Measurements from ENCODE around the gene MAD1L1.

MAD1L1 gene

GRCh38 chr7:2048531-2048930, 184.2 kb downstream of the MAD1L1 start:
- Histone ChIP-seq H4K91ac (ENCODE audit: low read length) (no peak overlapping the region), H3K18ac (ENCODE audit: low read depth in 1 of 2, low read length in 2 of 2) (no peak overlapping the region), H3K4me2 (ENCODE audit: low read length, poor library complexity, severe bottlenecking) (no peak overlapping the region), H2AFZ (ENCODE audit: low read depth, low read length) (no peak overlapping the region), H2BK15ac (ENCODE audit: low read depth, poor library complexity, severe bottlenecking) (no peak overlapping the region), H2BK120ac (ENCODE audit: low read depth, low read length) (no peak overlapping the region), H3K36me3 (ENCODE audit: control insufficient read depth in 1 of 2, insufficient read depth in 2 of 2, low read depth in 1 of 2, low read length in 2 of 2) (peaks cover 0 to 31% of the 10 kb centered on the region in 2 experiments), H3K9me3 (ENCODE audit: control insufficient read depth, low read length) (no peaks in the 10 kb centered on the region), H3K27ac (ENCODE audit: low read length, poor library complexity, severe bottlenecking) (no peak overlapping the region), H3K14ac (ENCODE audit: low read length in 2 of 2) (no peak overlapping the region), H3K4ac (ENCODE audit: low read depth in 1 of 2, low read length in 2 of 2) (no peak overlapping the region), H3K79me1 (replicated peaks; ENCODE audit: low read length, poor library complexity, severe bottlenecking) (peaks cover 28% of the 10 kb centered on the region), H2AK5ac (ENCODE audit: low read length, severe bottlenecking) (no peak overlapping the region), H3K4me3 (ENCODE audit: insufficient read depth in 1 of 2, low read depth in 1 of 2, low read length in 2 of 2) (no peak overlapping the region), H3K23ac (ENCODE audit: low read length in 2 of 2) (no peak overlapping the region), H4K8ac (ENCODE audit: low read length) (no peak overlapping the region), H3K27me3 (ENCODE audit: control insufficient read depth in 1 of 2, insufficient read depth in 1 of 2, low read length in 2 of 2) (no peaks in the 10 kb centered on the region), H2BK12ac (ENCODE audit: low read length in 2 of 2) (no peak overlapping the region), H3K9ac (ENCODE audit: low read length) (no peak overlapping the region), H3K4me1 (ENCODE audit: control insufficient read depth, insufficient read depth, low read depth, low read length) (peaks cover 7% of the 10 kb centered on the region), H2BK5ac (ENCODE audit: low read depth, low read length, poor library complexity, severe bottlenecking) (no peak overlapping the region)
- DNase-seq: no peak
- WGBS: 94% methylated on average over 7 of the region's 11 CpGs

GRCh38 chr7:2048006-2048405, 184.7 kb downstream of the MAD1L1 start:
- DNase-seq: no peak
- no peak overlapping the region for H4K91ac ChIP-seq (ENCODE audit: low read length)
- no peak overlapping the region for H3K27ac ChIP-seq (ENCODE audit: low read length, poor library complexity, severe bottlenecking)
- no peak overlapping the region for H3K4me3 ChIP-seq (ENCODE audit: insufficient read depth in 1 of 2, low read depth in 1 of 2, low read length in 2 of 2)
- peak overlapping the region in 1 of 2 experiments; percentile 89 for H3K14ac ChIP-seq (ENCODE audit: low read length in 2 of 2)
- no peak overlapping the region for H2BK15ac ChIP-seq (ENCODE audit: low read depth, poor library complexity, severe bottlenecking)
- no peak overlapping the region for H3K4me2 ChIP-seq (ENCODE audit: low read length, poor library complexity, severe bottlenecking)
- peaks cover 30% of the 10 kb centered on the region for H3K79me1 ChIP-seq (replicated peaks; ENCODE audit: low read length, poor library complexity, severe bottlenecking)
- no peak overlapping the region for H3K9ac ChIP-seq (ENCODE audit: low read length)
- no peaks in the 10 kb centered on the region for H3K9me3 ChIP-seq (ENCODE audit: control insufficient read depth, low read length)
- H3K36me3 ChIP-seq (ENCODE audit: control insufficient read depth in 1 of 2, insufficient read depth in 2 of 2, low read depth in 1 of 2, low read length in 2 of 2): peaks cover 0 to 31% of the 10 kb centered on the region in 2 experiments
- H3K4ac ChIP-seq (ENCODE audit: low read depth in 1 of 2, low read length in 2 of 2): no peak overlapping the region
- no peaks in the 10 kb centered on the region for H3K27me3 ChIP-seq (ENCODE audit: control insufficient read depth in 1 of 2, insufficient read depth in 1 of 2, low read length in 2 of 2)
- 98% methylated on average over 17 of the region's 17 CpGs for WGBS
- H2AK5ac ChIP-seq (ENCODE audit: low read length, severe bottlenecking): no peak overlapping the region
- no peak overlapping the region for H3K18ac ChIP-seq (ENCODE audit: low read depth in 1 of 2, low read length in 2 of 2)
- H3K23ac ChIP-seq (ENCODE audit: low read length in 2 of 2): no peak overlapping the region
- H2BK5ac ChIP-seq (ENCODE audit: low read depth, low read length, poor library complexity, severe bottlenecking): no peak overlapping the region
- H2BK120ac ChIP-seq (ENCODE audit: low read depth, low read length): no peak overlapping the region
- H4K8ac ChIP-seq (ENCODE audit: low read length): no peak overlapping the region
- H3K4me1 ChIP-seq (ENCODE audit: control insufficient read depth, insufficient read depth, low read depth, low read length): peaks cover 7% of the 10 kb centered on the region
- H2BK12ac ChIP-seq (ENCODE audit: low read length in 2 of 2): no peak overlapping the region
- no peak overlapping the region for H2AFZ ChIP-seq (ENCODE audit: low read depth, low read length)

DNA sequence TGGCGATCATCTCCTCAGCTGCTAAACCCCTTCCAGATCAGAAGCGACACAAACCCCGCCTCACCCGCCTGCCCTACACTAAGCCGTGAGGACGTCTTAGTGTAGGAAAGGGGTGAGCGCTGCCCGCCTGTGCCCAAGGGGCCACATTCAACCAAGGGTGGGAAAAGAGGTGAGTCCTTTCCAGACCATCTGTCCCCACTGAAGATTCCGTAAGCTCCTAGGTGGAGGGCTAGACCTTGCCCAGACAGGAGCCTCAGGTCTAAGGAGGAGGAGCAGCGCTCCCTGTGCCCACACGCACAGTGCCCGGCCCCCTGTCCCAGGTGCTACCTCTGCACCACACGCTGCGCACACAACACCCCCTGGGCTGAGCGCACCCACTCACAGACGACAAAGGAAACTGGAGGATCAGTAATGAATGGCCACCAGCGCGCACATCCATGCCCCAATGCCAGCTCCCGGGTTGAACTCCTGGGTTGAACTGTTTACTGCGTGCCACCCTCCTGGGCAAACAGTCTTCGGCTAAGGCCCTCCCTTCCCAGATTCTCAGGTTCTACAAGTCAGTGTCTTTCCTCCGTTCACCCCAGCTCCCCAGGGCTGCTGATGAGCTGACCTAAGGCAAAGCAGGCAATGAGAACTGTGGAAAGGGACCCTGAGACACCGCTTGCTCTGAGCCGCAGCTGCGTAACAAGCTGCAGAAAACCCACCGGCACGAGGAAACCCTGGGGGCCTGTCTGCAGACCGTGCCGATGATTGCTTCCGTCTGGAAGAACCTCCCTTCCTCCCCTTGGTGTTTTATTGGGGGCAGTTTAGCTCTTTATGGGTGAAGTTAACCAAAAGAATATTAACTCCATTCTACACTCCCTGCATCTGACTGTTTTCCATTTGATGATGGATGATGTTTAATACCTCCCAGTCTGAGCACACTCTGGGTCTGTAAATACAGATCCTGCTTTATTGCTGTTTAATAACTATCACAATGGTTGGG, 185.9 kb downstream of the MAD1L1 start:
- no peak overlapping the region for H3K4ac ChIP-seq (ENCODE audit: low read depth in 1 of 2, low read length in 2 of 2)
- no peaks in the 10 kb centered on the region for H3K27me3 ChIP-seq (ENCODE audit: control insufficient read depth in 1 of 2, insufficient read depth in 1 of 2, low read length in 2 of 2)
- H3K27ac ChIP-seq (ENCODE audit: low read length, poor library complexity, severe bottlenecking): no peak overlapping the region
- no peak overlapping the region for H4K91ac ChIP-seq (ENCODE audit: low read length)
- no peak overlapping the region for H3K14ac ChIP-seq (ENCODE audit: low read length in 2 of 2)
- H2BK120ac ChIP-seq (ENCODE audit: low read depth, low read length): no peak overlapping the region
- DNase-seq: no peak
- H2BK5ac ChIP-seq (ENCODE audit: low read depth, low read length, poor library complexity, severe bottlenecking): no peak overlapping the region
- H3K4me2 ChIP-seq (ENCODE audit: low read length, poor library complexity, severe bottlenecking): no peak overlapping the region
- H3K4me1 ChIP-seq (ENCODE audit: control insufficient read depth, insufficient read depth, low read depth, low read length): peaks cover 5% of the 10 kb centered on the region
- H2BK15ac ChIP-seq (ENCODE audit: low read depth, poor library complexity, severe bottlenecking): no peak overlapping the region
- H2AFZ ChIP-seq (ENCODE audit: low read depth, low read length): no peak overlapping the region
- H2BK12ac ChIP-seq (ENCODE audit: low read length in 2 of 2): no peak overlapping the region
- H3K9me3 ChIP-seq (ENCODE audit: control insufficient read depth, low read length): no peaks in the 10 kb centered on the region
- H3K4me3 ChIP-seq (ENCODE audit: insufficient read depth in 1 of 2, low read depth in 1 of 2, low read length in 2 of 2): no peak overlapping the region
- H3K18ac ChIP-seq (ENCODE audit: low read depth in 1 of 2, low read length in 2 of 2): no peak overlapping the region
- no peak overlapping the region for H2AK5ac ChIP-seq (ENCODE audit: low read length, severe bottlenecking)
- no peak overlapping the region for H3K23ac ChIP-seq (ENCODE audit: low read length in 2 of 2)
- peaks cover 32% of the 10 kb centered on the region for H3K79me1 ChIP-seq (replicated peaks; ENCODE audit: low read length, poor library complexity, severe bottlenecking)
- H4K8ac ChIP-seq (ENCODE audit: low read length): no peak overlapping the region
- peaks cover 7 to 38% of the 10 kb centered on the region in 2 experiments for H3K36me3 ChIP-seq (ENCODE audit: control insufficient read depth in 1 of 2, insufficient read depth in 2 of 2, low read depth in 1 of 2, low read length in 2 of 2)
- no peak overlapping the region for H3K9ac ChIP-seq (ENCODE audit: low read length)
- 98% methylated on average over 27 of the region's 30 CpGs for WGBS

- Histone ChIP-seq H2BK12ac (ENCODE audit: low read length in 2 of 2) (no peak overlapping the region), H4K91ac (ENCODE audit: low read length) (no peak overlapping the region), H4K8ac (ENCODE audit: low read length) (no peak overlapping the region), H3K4ac (ENCODE audit: low read depth in 1 of 2, low read length in 2 of 2) (no peak overlapping the region), H3K4me1 (ENCODE audit: control insufficient read depth, insufficient read depth, low read depth, low read length) (peaks cover 5% of the 10 kb centered on the region), H3K4me3 (ENCODE audit: insufficient read depth in 1 of 2, low read depth in 1 of 2, low read length in 2 of 2) (no peak overlapping the region), H3K27ac (ENCODE audit: low read length, poor library complexity, severe bottlenecking) (no peak overlapping the region), H3K14ac (ENCODE audit: low read length in 2 of 2) (no peak overlapping the region), H3K4me2 (ENCODE audit: low read length, poor library complexity, severe bottlenecking) (no peak overlapping the region), H2AFZ (ENCODE audit: low read depth, low read length) (no peak overlapping the region), H3K27me3 (ENCODE audit: control insufficient read depth in 1 of 2, insufficient read depth in 1 of 2, low read length in 2 of 2) (no peaks in the 10 kb centered on the region), H3K18ac (ENCODE audit: low read depth in 1 of 2, low read length in 2 of 2) (no peak overlapping the region), H2BK15ac (ENCODE audit: low read depth, poor library complexity, severe bottlenecking) (no peak overlapping the region), H3K9ac (ENCODE audit: low read length) (no peak overlapping the region), H3K36me3 (ENCODE audit: control insufficient read depth in 1 of 2, insufficient read depth in 2 of 2, low read depth in 1 of 2, low read length in 2 of 2) (peaks cover 7 to 36% of the 10 kb centered on the region in 2 experiments), H2BK120ac (ENCODE audit: low read depth, low read length) (no peak overlapping the region), H3K9me3 (ENCODE audit: control insufficient read depth, low read length) (no peaks in the 10 kb centered on the region), H2AK5ac (ENCODE audit: low read length, severe bottlenecking) (no peak overlapping the region), H3K79me1 (replicated peaks; ENCODE audit: low read length, poor library complexity, severe bottlenecking) (peaks cover 33% of the 10 kb centered on the region), H3K23ac (ENCODE audit: low read length in 2 of 2) (no peak overlapping the region), H2BK5ac (ENCODE audit: low read depth, low read length, poor library complexity, severe bottlenecking) (no peak overlapping the region)
- WGBS: 92% methylated on average over 23 of the region's 25 CpGs
- no peak for DNase-seq
Measured at GRCh38 chr7:2045559-2046405, 187.0 kb downstream of the MAD1L1 start.

Data from mesenchymal stem cell (in vitro differentiated cells and primary cell).